ENCODE measurements around the gene REM1.
"Not testable (repeated sequence)": the region's sequence is repeated elsewhere in the genome, so short reads cannot be mapped to it uniquely, and the experiment has no call there.

The REM1 gene

GRCh38 chr20:31474758-31475427, at the start of gene REM1, which contains the start of gene DEFB124:
TSS of gene REM1 (plus strand) at chr20:31475288. CDS start at chr20:31476446, 1,158 bp downstream.
TSS of gene DEFB124 (minus strand) at chr20:31475127. CDS start at chr20:31473013, 2,114 bp downstream.
- DNase-seq (ENCODE audit: low read depth in 1 of 2, low spot score in 1 of 2): no peak

GRCh38 chr20:31425797-31426196, 49.3 kb upstream of the REM1 start:
- DNase-seq (ENCODE audit: low read depth in 1 of 2, low spot score in 1 of 2): no peak

- not testable (repeated sequence) for DNase-seq (ENCODE audit: low read depth in 1 of 2, low spot score in 1 of 2)
Observed at GRCh38 chr20:31426891-31427551, 48.1 kb upstream of the REM1 start.

- not testable (repeated sequence) for DNase-seq (ENCODE audit: low read depth in 1 of 2, low spot score in 1 of 2)
Observed at GRCh38 chr20:31427576-31427975, 47.5 kb upstream of the REM1 start.

GRCh38 chr20:31430568-31431115, 44.4 kb upstream of the REM1 start:
- DNase-seq (ENCODE audit: low read depth in 1 of 2, low spot score in 1 of 2): no peak

GRCh38 chr20:31440012-31440659, 35.0 kb upstream of the REM1 start, which contains the start of gene DEFB123:
TSS of gene DEFB123 (plus strand) at chr20:31440632. CDS start at chr20:31440699, 67 bp downstream.
- DNase-seq (ENCODE audit: low read depth in 1 of 2, low spot score in 1 of 2): no peak

- no peak for DNase-seq (ENCODE audit: low read depth in 1 of 2, low spot score in 1 of 2)
Observed at GRCh38 chr20:31446084-31446819, 28.8 kb upstream of the REM1 start.

GRCh38 chr20:31449511-31450414, 25.3 kb upstream of the REM1 start:
- no peak for DNase-seq (ENCODE audit: low read depth in 1 of 2, low spot score in 1 of 2)

GRCh38 chr20:31452575-31452974, 22.5 kb upstream of the REM1 start:
- no peak for DNase-seq (ENCODE audit: low read depth in 1 of 2, low spot score in 1 of 2)

GRCh38 chr20:31454361-31454760, 20.7 kb upstream of the REM1 start:
- DNase-seq (ENCODE audit: low read depth in 1 of 2, low spot score in 1 of 2): no peak

GRCh38 chr20:31470946-31471345, 4.1 kb upstream of the REM1 start:
- DNase-seq (ENCODE audit: low read depth in 1 of 2, low spot score in 1 of 2): not testable (repeated sequence)

- DNase-seq (ENCODE audit: low read depth in 1 of 2, low spot score in 1 of 2): no peak
Observed at GRCh38 chr20:31472395-31473330, 2.4 kb upstream of the REM1 start.

GRCh38 chr20:31473331-31474096, 1.6 kb upstream of the REM1 start:
- no peak for DNase-seq (ENCODE audit: low read depth in 1 of 2, low spot score in 1 of 2)

- no peak for DNase-seq (ENCODE audit: low read depth in 1 of 2, low spot score in 1 of 2)
Observed at GRCh38 chr20:31474097-31474436, 1.0 kb upstream of the REM1 start.

GRCh38 chr20:31475472-31476293, 595 bp downstream of the REM1 start:
- no peak for DNase-seq (ENCODE audit: low read depth in 1 of 2, low spot score in 1 of 2)

GRCh38 chr20:31476294-31476585, 1.2 kb downstream of the REM1 start:
- DNase-seq (ENCODE audit: low read depth in 1 of 2, low spot score in 1 of 2): no peak

GRCh38 chr20:31476643-31477215, 1.6 kb downstream of the REM1 start:
- no peak for DNase-seq (ENCODE audit: low read depth in 1 of 2, low spot score in 1 of 2)
